IgD-negative memory B cell (primary cell): ENCODE data around the gene RGS14. TPM values are rescaled to one million over a fixed set of nuclear protein-coding genes. Genes with fewer than 3 reads are reported as not detected.
A peak's percentile ranks its signal among the peaks of the same experiment; 100 is the strongest.
"Not testable (repeated sequence)": the region's sequence is repeated elsewhere in the genome, so short reads cannot be mapped to it uniquely, and the experiment has no call there.

Experiments
- H3K27ac Mint-ChIP-seq, 3 donors: one replicate each; pipeline ENCODE4 v1.8.0; 2020 to 2022; ENCODE audit warnings: mild to moderate bottlenecking in 3 of 3, mixed read lengths in 3 of 3, moderate library complexity in 1 of 3
- H3K27me3 Mint-ChIP-seq: one replicate; pipeline ENCODE4 v1.8.0; 2021; ENCODE audit warnings: mixed read lengths
- H3K36me3 Mint-ChIP-seq: one replicate; pipeline ENCODE4 v1.8.0; 2020; ENCODE audit warnings: mild to moderate bottlenecking, mixed read lengths
- H3K4me1 Mint-ChIP-seq, 3 donors: one replicate each; pipeline ENCODE4 v1.8.0; 2020 to 2022; ENCODE audit warnings: mixed read lengths in 3 of 3, mild to moderate bottlenecking in 1 of 3
- H3K4me3 Mint-ChIP-seq, 4 donors: one replicate each; pipeline ENCODE4 v1.8.0; 2020 to 2022; ENCODE audit warnings: mild to moderate bottlenecking in 4 of 4, mixed read lengths in 4 of 4, moderate library complexity in 3 of 4
- H3K9me3 Mint-ChIP-seq, 3 donors: one replicate each; pipeline ENCODE4 v1.8.0; 2020 to 2021; ENCODE audit warnings: mixed read lengths in 3 of 3, mild to moderate bottlenecking in 1 of 3
- polyA plus RNA-seq: library from polyadenylated mRNA; unstranded; fragments of 300-500 nt; fragmentation: Illumina TruSeq; gene quantifications from one replicate; pipeline ENCODE4 v1.2.3, GENCODE V29; 2021

Gene RGS14
- polyA plus RNA-seq, 1 donor from 2014 or later, result 49.5 TPM

GRCh38 chr5:177370488-177371119 lies 12.9 kb downstream of the RGS14 start:
- Mint-ChIP-seq H3K36me3 (peaks cover 7% of the 10 kb centered on the region), H3K4me1 (peaks cover 8 to 47% (median 26%) of the 10 kb centered on the region in 3 donors), H3K4me3 (no peak overlapping the region), H3K27me3 (no peaks in the 10 kb centered on the region), H3K27ac (no peak overlapping the region), H3K9me3 (no peaks in the 10 kb centered on the region)

DNA sequence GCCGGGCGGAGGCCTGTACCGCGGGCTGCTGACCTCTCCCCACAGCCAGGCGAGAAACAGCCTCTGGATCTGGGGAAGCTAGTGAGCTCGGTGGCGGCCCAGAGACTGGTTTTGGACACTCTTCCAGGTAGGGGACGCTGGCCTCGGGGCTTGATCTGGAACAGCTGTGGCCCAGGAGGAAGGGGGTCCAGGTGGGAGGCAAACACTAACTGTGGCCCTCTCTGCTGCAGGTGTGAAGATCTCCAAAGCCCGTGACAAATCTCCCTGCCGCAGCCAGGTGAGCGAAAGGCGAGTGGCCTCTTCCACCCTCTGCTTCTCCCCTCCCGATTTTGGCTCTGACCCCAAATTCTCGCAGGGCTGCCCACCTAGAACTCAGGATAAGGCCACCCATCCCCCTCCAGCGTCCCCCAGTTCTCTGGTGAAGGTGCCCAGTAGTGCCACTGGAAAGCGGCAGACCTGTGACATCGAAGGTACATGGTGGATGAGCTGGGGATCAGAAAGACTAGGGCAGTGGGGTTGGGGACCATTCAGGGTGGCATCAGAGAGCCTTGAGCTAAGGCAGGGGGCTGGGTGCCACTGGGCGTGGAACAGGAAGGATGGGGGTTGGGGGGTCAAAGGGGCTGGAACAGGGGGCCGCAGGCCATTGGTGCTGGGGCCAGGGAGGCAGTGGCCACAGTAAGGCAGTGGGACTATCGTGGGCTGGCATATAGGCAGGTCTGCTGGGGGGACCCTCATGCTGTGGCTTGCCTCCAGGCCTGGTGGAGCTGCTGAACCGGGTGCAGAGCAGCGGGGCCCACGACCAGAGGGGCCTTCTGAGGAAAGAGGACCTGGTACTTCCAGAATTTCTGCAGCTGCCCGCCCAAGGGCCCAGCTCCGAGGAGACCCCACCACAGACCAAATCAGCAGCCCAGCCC lies 13.7 kb downstream of the RGS14 start:
- Mint-ChIP-seq H3K4me3 (peak overlapping the region in 1 of 4 donors; percentile 65), H3K4me1 (peaks cover 8 to 52% (median 23%) of the 10 kb centered on the region in 3 donors), H3K27ac (peak overlapping the region in 1 of 3 donors; percentile 91), H3K36me3 (peaks cover 7% of the 10 kb centered on the region), H3K9me3 (no peaks in the 10 kb centered on the region), H3K27me3 (no peaks in the 10 kb centered on the region)

DNA sequence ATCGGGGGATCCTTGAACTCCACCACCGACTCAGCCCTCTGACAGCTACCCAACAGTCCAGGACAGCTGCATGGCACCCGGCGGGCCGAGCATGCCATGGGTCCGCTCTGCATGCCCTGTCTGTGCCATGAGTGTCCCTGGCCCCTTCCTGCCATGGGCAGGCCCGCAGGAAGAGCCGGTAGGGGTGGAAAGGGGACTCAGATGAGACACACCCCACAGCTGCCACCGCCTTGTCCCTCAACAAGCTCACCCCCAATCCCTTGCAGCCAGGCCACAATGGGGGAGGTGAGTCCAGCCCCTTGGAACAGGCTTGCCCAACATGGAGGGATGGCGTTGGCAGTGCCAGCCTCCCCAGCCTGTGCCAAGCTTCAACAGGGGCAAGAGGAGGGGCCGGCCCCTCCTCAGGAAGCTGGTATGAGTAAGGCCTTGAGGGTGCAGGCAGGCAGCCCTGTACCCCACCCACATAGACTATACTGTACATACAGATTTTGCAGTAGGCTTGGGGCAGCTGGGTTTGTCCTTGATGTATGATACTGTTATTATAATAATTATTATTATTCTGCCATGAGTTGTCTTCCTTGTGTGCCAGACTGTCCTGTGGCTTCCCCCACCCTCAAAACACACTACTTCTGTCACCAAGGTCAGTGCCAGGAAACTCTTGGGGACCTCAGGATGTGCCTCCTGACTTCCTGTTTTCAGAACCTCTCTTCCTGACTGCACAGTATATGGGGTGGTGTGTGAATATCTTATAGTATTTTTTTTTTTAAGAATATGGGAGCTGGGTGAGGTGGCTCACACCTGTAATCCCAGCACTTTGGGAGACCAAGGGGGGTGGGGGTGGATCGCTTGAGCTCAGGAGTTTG lies 14.5 kb downstream of the RGS14 start:
- H3K27ac Mint-ChIP-seq, result peak overlapping the region in 1 of 3 donors; percentile 91
- H3K27me3 Mint-ChIP-seq, result no peaks in the 10 kb centered on the region
- peaks cover 8 to 52% (median 22%) of the 10 kb centered on the region in 3 donors for H3K4me1 Mint-ChIP-seq
- H3K9me3 Mint-ChIP-seq, result no peaks in the 10 kb centered on the region
- H3K36me3 Mint-ChIP-seq, result peaks cover 7% of the 10 kb centered on the region
- peak overlapping the region in 1 of 4 donors; percentile 65 for H3K4me3 Mint-ChIP-seq

GRCh38 chr5:177372910-177373309 lies 15.2 kb downstream of the RGS14 start:
- H3K36me3 Mint-ChIP-seq, result peaks cover 7% of the 10 kb centered on the region
- H3K4me1 Mint-ChIP-seq, result peaks cover 8 to 52% (median 22%) of the 10 kb centered on the region in 3 donors
- no peaks in the 10 kb centered on the region for H3K9me3 Mint-ChIP-seq
- H3K27ac Mint-ChIP-seq, result no peak overlapping the region
- peak overlapping the region in 1 of 4 donors; percentile 10 for H3K4me3 Mint-ChIP-seq
- no peaks in the 10 kb centered on the region for H3K27me3 Mint-ChIP-seq

GRCh38 chr5:177373806-177374205 lies 16.1 kb downstream of the RGS14 start:
- peak overlapping the region in 1 of 4 donors; percentile 43 for H3K4me3 Mint-ChIP-seq
- no peak overlapping the region for H3K27ac Mint-ChIP-seq
- H3K27me3 Mint-ChIP-seq, result no peaks in the 10 kb centered on the region
- no peaks in the 10 kb centered on the region for H3K9me3 Mint-ChIP-seq
- peaks cover 5% of the 10 kb centered on the region for H3K36me3 Mint-ChIP-seq
- peaks cover 8 to 48% (median 18%) of the 10 kb centered on the region in 3 donors for H3K4me1 Mint-ChIP-seq

- H3K27ac Mint-ChIP-seq, result no peak overlapping the region
- H3K27me3 Mint-ChIP-seq, result no peaks in the 10 kb centered on the region
- no peaks in the 10 kb centered on the region for H3K9me3 Mint-ChIP-seq
- peaks cover 5 to 44% (median 14%) of the 10 kb centered on the region in 3 donors for H3K4me1 Mint-ChIP-seq
- H3K4me3 Mint-ChIP-seq, result peak overlapping the region in 1 of 4 donors; percentile 39
- peaks cover under 1% of the 10 kb centered on the region for H3K36me3 Mint-ChIP-seq
These were observed 16.5 kb downstream of the RGS14 start for GRCh38 chr5:177374211-177374610.

DNA sequence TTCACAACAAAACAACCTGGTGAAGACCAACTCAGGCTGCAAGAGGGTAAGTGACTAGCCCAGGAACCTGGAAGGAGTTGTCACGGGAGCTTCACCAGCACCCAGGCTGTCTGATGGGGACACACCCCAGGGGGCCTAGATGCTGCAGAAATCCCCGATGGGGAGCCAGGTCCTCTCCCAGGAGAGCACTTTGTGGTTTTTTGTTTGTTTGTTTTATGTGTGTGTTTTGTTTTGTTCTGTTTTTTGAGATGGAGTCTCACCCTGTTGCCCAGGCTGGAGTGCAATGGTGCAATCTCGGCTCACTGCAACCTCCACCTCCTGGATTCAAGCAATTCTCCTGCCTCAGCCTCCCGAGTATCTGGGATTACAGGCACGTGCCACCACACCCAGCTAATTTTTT lies 17.8 kb downstream of the RGS14 start:
- not testable (repeated sequence) for H3K27me3 Mint-ChIP-seq, H3K36me3 Mint-ChIP-seq, H3K9me3 Mint-ChIP-seq
- Mint-ChIP-seq H3K4me3 (peak overlapping the region in 2 of 4 donors; percentile 52), H3K27ac (peak overlapping the region in 1 of 3 donors; percentile 78), H3K4me1 (peaks cover 0 to 37% (median 11%) of the 10 kb centered on the region in 3 donors)

- peaks cover 0 to 37% (median 11%) of the 10 kb centered on the region in 3 donors for H3K4me1 Mint-ChIP-seq
- no peaks in the 10 kb centered on the region for H3K9me3 Mint-ChIP-seq
- no peak overlapping the region for H3K4me3 Mint-ChIP-seq
These were observed 18.4 kb downstream of the RGS14 start for GRCh38 chr5:177376107-177376506.

DNA sequence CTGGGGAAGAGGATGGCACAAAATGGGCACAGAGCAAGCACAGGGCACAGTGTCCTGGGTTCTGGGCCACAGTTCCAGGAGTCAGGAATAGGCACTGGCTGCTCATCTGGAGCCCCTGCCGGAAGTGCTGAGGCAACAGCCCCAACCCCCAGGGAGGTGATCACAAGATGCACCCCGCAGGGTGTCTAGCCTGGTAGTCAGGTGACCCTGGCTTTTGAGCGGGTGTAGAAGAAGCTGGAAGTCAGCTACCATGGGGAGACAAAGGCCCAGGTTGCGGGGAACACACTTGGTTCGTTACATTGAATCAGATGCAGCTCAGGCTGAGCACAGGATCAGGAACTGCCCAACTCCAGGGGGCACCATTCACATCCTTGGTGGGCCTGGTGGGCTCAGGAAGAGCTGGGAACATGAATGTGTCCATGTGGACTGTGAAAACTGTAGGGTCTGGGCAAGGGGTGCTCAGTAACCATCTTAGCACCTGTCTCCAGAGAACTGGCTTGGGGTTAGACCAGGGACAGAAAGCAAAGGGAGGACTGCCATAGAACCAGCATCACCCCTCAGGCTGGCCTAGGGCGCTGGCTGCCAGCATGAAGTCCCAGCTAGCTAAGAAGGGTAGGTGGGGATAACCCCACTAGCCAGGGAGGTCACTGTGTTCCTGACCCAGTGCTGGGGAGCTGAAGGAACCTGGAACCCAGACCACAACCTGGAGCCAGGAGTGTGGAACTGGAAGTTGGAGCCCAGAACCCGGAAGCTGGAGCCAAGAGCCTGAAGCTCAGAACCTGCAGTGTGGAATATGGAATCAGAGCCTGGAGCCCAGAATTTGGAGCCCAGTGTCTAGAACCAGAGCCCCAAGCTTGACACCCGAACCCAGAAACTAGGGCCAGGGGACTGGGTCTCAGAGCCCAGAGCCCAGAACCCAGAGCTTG lies 20.4 kb downstream of the RGS14 start:
- no peaks in the 10 kb centered on the region for H3K9me3 Mint-ChIP-seq
- H3K4me3 Mint-ChIP-seq, result no peak overlapping the region
- peaks cover 0 to 20% (median 10%) of the 10 kb centered on the region in 3 donors for H3K4me1 Mint-ChIP-seq
- no peak overlapping the region for H3K27ac Mint-ChIP-seq
- peaks cover 2% of the 10 kb centered on the region for H3K27me3 Mint-ChIP-seq
- H3K36me3 Mint-ChIP-seq, result no peaks in the 10 kb centered on the region

More at GRCh38 chr5:177376107-177376506, 18.4 kb downstream of the RGS14 start:
- Mint-ChIP-seq H3K27ac (peak overlapping the region in 1 of 3 donors; percentile 78), H3K27me3 (peaks cover 1% of the 10 kb centered on the region), H3K36me3 (no peaks in the 10 kb centered on the region)

GRCh38 chr5:177378884-177379883 lies 21.5 kb downstream of the RGS14 start:
- H3K9me3 Mint-ChIP-seq, result no peaks in the 10 kb centered on the region
- no peak overlapping the region for H3K27ac Mint-ChIP-seq
- H3K4me1 Mint-ChIP-seq, result peaks cover 0 to 17% (median 8%) of the 10 kb centered on the region in 3 donors

DNA sequence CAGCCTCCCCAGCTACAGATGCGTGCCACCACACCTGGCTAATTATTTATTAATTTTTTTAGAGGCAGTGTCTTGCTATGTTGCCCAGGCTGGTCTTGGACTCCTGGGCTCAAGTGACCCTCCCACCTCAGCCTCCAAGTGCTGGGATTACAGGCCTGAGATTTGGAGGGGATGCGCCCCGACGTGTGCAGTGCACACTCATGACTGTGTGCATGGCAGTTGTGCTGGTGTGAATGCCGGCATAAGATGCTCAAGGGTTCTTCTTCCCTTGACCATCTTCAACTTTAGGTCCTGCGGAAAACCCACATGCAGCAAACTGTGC lies 23.0 kb downstream of the RGS14 start:
- Mint-ChIP-seq H3K4me3 (no peak overlapping the region), H3K9me3 (no peaks in the 10 kb centered on the region), H3K27me3 (peaks cover 7% of the 10 kb centered on the region), H3K27ac (peak overlapping the region in 1 of 3 donors; percentile 13), H3K4me1 (peaks cover 0 to 5% (median 3%) of the 10 kb centered on the region in 3 donors), H3K36me3 (no peaks in the 10 kb centered on the region)

More at GRCh38 chr5:177378884-177379883, 21.5 kb downstream of the RGS14 start:
- Mint-ChIP-seq H3K4me3 (no peak overlapping the region), H3K27me3 (peaks cover 2% of the 10 kb centered on the region), H3K36me3 (no peaks in the 10 kb centered on the region)

- H3K9me3 Mint-ChIP-seq, result no peaks in the 10 kb centered on the region
- peaks cover 0 to 3% (median 2%) of the 10 kb centered on the region in 3 donors for H3K4me1 Mint-ChIP-seq
- peak overlapping the region in 1 of 4 donors; percentile 17 for H3K4me3 Mint-ChIP-seq
- peak overlapping the region in 1 of 3 donors; percentile 53 for H3K27ac Mint-ChIP-seq
- no peaks in the 10 kb centered on the region for H3K36me3 Mint-ChIP-seq
- peaks cover 7% of the 10 kb centered on the region for H3K27me3 Mint-ChIP-seq
These were observed 24.8 kb downstream of the RGS14 start for GRCh38 chr5:177382423-177383029.
